ENCODE measurements around the gene MRPL21. TPM values are rescaled to one million over a fixed set of nuclear protein-coding genes. Genes with fewer than 3 reads are reported as not detected.
"Not testable (repeated sequence)": the region's sequence is repeated elsewhere in the genome, so short reads cannot be mapped to it uniquely, and the experiment has no call there.

MRPL21 gene
- total RNA-seq, 4 donors from 2014 or later: 28.6 to 43.8 (median 35.0) TPM

GRCh38 chr11:68863553-68864265, 39.9 kb downstream of the MRPL21 start:
- H3K4me1 ChIP-seq: no peaks in the 10 kb centered on the region
- WGBS: 91% methylated on average over 3 of the region's 3 CpGs
- no peaks in the 10 kb centered on the region for H3K27me3 ChIP-seq
- H3K9me3 ChIP-seq: no peaks in the 10 kb centered on the region
- TF ChIP-seq POLR2AphosphoS5 (IDR thresholded peaks at IDR 0.05): no peak
- no peak for TF ChIP-seq POLR2A (IDR thresholded peaks at IDR 0.05)
- TF ChIP-seq EP300 (IDR thresholded peaks at IDR 0.05): no peak
- no peak for TF ChIP-seq CTCF (IDR thresholded peaks at IDR 0.05)
- H3K36me3 ChIP-seq: no peaks in the 10 kb centered on the region
- H3K4me3 ChIP-seq: no peak overlapping the region
- DNase-seq (ENCODE audit: low spot score in 2 of 2): no peak
- H3K27ac ChIP-seq: no peak overlapping the region

GRCh38 chr11:68862421-68862820, 41.2 kb downstream of the MRPL21 start:
- Histone ChIP-seq H3K36me3 (no peaks in the 10 kb centered on the region), H3K9me3 (no peaks in the 10 kb centered on the region), H3K27me3 (no peaks in the 10 kb centered on the region), H3K27ac (no peak overlapping the region), H3K4me1 (no peaks in the 10 kb centered on the region), H3K4me3 (no peak overlapping the region)
- TF ChIP-seq POLR2A (IDR thresholded peaks at IDR 0.05): no peak
- no peak for TF ChIP-seq CTCF (IDR thresholded peaks at IDR 0.05)
- no peak for TF ChIP-seq POLR2AphosphoS5 (IDR thresholded peaks at IDR 0.05)
- no peak for TF ChIP-seq EP300 (IDR thresholded peaks at IDR 0.05)
- WGBS: 92% methylated on average over 6 of the region's 6 CpGs
- DNase-seq (ENCODE audit: low spot score in 2 of 2): no peak

GRCh38 chr11:68859123-68859522, 44.5 kb downstream of the MRPL21 start:
- H3K4me1 ChIP-seq: peaks cover 19% of the 10 kb centered on the region
- DNase-seq (ENCODE audit: low spot score in 2 of 2): no peak
- WGBS: 78% methylated on average over 8 of the region's 8 CpGs
- no peak overlapping the region for H3K27ac ChIP-seq
- no peaks in the 10 kb centered on the region for H3K36me3 ChIP-seq
- no peak for TF ChIP-seq POLR2A (IDR thresholded peaks at IDR 0.05)
- TF ChIP-seq POLR2AphosphoS5 (IDR thresholded peaks at IDR 0.05): no peak
- TF ChIP-seq EP300 (IDR thresholded peaks at IDR 0.05): no peak
- no peak for TF ChIP-seq CTCF (IDR thresholded peaks at IDR 0.05)
- no peak overlapping the region for H3K4me3 ChIP-seq
- H3K27me3 ChIP-seq: peaks cover 8% of the 10 kb centered on the region
- no peaks in the 10 kb centered on the region for H3K9me3 ChIP-seq

- TF ChIP-seq POLR2AphosphoS5 (IDR thresholded peaks at IDR 0.05): no peak
- no peak for TF ChIP-seq POLR2A (IDR thresholded peaks at IDR 0.05)
- TF ChIP-seq EP300 (IDR thresholded peaks at IDR 0.05): no peak
- TF ChIP-seq CTCF (IDR thresholded peaks at IDR 0.05): no peak
- Histone ChIP-seq H3K27me3 (peaks cover 15% of the 10 kb centered on the region), H3K4me3 (no peak overlapping the region), H3K4me1 (peaks cover 19% of the 10 kb centered on the region), H3K9me3 (no peaks in the 10 kb centered on the region), H3K36me3 (no peaks in the 10 kb centered on the region), H3K27ac (no peak overlapping the region)
- DNase-seq (ENCODE audit: low spot score in 2 of 2): no peak
- 77% methylated on average over 8 of the region's 8 CpGs for WGBS
Measured at GRCh38 chr11:68857037-68857586, 46.5 kb downstream of the MRPL21 start.

- not testable (repeated sequence) for DNase-seq (ENCODE audit: low spot score in 2 of 2); H3K36me3 ChIP-seq; H3K27ac ChIP-seq; H3K9me3 ChIP-seq; H3K4me3 ChIP-seq
- Histone ChIP-seq H3K27me3 (peaks cover 15% of the 10 kb centered on the region), H3K4me1 (peaks cover 19% of the 10 kb centered on the region)
- WGBS: 91% methylated on average over 21 of the region's 21 CpGs
Measured at GRCh38 chr11:68856425-68857030, 47.1 kb downstream of the MRPL21 start.
